Posterior vena cava (tissue), 2 donors: Measurements from ENCODE around the gene TC2N. TPM values are rescaled to one million over a fixed set of nuclear protein-coding genes. Genes with fewer than 3 reads are reported as not detected.
"Not testable (repeated sequence)": the region's sequence is repeated elsewhere in the genome, so short reads cannot be mapped to it uniquely, and the experiment has no call there.

ENCODE experiments used
- DNase-seq: peaks from one replicate; pipeline ENCODE4 v3.0.0-alpha.2; 2020; ENCODE audit warnings: low spot score
- intact Hi-C, 2 donors: fragments of 100-400 bp; cut with DNase I; formaldehyde crosslinking; loops; one replicate each; pipeline versions ENCODE4 v1.14.1 to v1.14.2; 2022 to 2023
- total RNA-seq, 2 donors: library from RNA; stranded (reverse); fragmentation: NEBNext Ultra II Directional; extraction: Animal tissue kit (Norgen Biotek cat#: 25700); gene quantifications; one replicate each; pipeline ENCODE4 v1.2.1, GENCODE V29; 2021
- donor health status: DM: yes; HTN: yes; CAD: no.
- donor health status: DM: yes; HTN: yes; CAD: no.

Gene TC2N
- total RNA-seq, 2 donors from 2014 or later = 12.7 to 28.3 TPM

- intact Hi-C loops = no loop called here
Measured at GRCh38 chr14:91872517-91873470, 5.5 kb upstream of the TC2N start.

GRCh38 chr14:91872011-91872501 is 4.7 kb upstream of the TC2N start:
- intact Hi-C loops = no loop called here
- no peak for DNase-seq

More at GRCh38 chr14:91872517-91873470, 5.5 kb upstream of the TC2N start:
- peak; percentile 91 for DNase-seq

- intact Hi-C loops, DNase-seq: not testable (repeated sequence)
Measured at GRCh38 chr14:91871401-91871800, 4.1 kb upstream of the TC2N start.

DNA sequence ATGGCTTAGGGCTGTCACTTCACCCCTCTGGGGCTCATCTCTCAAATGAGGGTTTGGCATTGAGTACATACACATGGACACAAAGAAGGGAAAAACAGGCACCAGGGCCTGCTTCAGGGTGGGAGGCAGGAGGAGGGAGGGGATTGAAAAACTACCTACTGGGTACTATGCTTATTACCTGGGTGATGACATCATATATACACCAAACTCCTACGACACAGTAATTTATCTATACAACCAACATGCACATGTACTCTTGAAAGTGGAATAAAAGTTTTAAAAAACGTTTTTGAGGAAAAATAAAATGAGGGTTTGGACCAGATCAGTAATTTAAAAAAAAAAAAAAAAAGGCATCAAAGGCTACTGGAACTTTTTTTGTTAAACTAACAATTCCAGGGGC is 3.6 kb upstream of the TC2N start:
- intact Hi-C loops = no loop called here
- DNase-seq = no peak

DNA sequence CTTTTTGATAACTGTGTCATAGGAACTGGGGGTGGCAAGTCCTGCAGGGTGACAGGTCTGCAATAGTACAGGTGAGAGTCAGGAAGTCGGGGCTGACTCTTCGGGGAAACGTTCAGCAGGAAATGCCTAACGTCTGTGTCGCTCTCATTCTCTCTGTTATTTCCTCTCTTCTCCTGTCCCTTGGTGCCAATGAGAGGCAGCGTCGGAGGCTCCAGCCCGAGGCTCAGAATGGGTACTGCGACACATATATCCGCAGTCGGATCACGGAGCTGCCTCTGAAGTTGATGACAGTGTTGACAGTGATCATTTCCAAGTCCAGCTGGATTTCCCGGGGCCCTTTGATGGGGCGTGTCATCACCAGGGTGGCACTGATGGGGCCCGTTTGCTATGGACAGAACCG is 2.7 kb upstream of the TC2N start:
- DNase-seq = no peak
- intact Hi-C loops = no loop called here

GRCh38 chr14:91869556-91869955 is 2.2 kb upstream of the TC2N start:
- DNase-seq = no peak
- intact Hi-C loops = no loop called here

DNA sequence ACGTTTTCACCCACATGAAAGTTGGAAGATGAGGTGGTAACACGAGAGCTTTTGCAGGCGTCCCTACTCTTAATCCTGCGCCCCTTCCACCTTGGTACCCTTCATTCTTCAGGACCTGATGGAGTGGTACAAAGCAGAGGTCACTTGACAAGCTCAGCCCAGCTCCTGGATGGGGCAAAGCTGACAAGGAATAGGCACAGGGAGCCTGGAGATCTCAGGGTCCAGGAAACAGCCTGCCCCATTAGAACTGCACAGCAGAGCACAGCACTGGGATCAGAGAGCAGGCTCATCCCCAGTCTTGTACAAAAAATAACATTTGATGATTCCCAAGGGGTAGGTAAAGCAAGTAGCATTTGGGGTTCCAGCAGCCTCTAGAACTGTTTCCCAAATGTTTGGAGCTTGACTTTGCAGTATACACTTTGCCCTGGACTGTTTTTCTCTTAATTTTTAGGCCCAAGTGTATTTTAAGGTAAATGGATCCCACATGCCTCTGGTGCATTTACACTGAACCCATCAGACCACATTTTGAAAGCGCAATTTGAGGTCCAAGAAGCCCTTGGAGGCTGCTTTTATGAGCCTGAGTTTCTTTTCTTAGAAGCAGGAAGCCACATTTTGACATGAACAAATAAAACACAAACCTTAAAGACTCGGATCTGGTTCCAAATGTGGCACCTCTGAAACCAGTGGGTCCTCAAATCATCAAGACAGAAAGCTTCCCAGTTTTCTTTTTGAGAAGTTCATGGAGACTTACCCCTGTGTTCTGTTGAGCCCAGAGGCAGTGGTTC is 633 bp downstream of the TC2N start:
- DNase-seq = no peak
- intact Hi-C loops = no loop called here

GRCh38 chr14:91866061-91866460 is 1.3 kb downstream of the TC2N start:
- DNase-seq = no peak
- intact Hi-C loops = no loop called here

GRCh38 chr14:91862417-91862816 is 4.9 kb downstream of the TC2N start:
- intact Hi-C loops = no loop called here
- no peak for DNase-seq

DNA sequence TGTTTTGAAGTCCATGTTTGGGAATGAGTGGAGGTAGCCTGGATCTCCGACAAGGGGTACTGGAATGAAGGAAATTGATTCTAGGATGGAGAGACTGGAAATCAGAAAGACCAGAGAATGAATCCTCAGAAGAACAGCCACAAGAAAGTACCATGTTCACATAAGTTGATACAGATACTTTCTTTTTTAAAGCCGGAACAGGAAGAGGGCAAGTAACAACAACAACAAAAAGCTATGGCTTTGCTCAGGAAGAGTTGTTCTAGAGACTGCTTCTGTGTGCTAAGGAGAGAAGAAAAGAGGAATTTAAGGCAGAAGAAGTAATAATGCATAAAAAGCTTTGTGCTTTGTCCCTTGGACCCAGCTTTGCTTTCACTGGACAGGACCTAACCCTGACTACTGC is 6.2 kb downstream of the TC2N start:
- intact Hi-C loops = no loop called here
- DNase-seq = no peak

GRCh38 chr14:91860238-91860637 is 7.1 kb downstream of the TC2N start:
- intact Hi-C loops = no loop called here
- no peak for DNase-seq

DNA sequence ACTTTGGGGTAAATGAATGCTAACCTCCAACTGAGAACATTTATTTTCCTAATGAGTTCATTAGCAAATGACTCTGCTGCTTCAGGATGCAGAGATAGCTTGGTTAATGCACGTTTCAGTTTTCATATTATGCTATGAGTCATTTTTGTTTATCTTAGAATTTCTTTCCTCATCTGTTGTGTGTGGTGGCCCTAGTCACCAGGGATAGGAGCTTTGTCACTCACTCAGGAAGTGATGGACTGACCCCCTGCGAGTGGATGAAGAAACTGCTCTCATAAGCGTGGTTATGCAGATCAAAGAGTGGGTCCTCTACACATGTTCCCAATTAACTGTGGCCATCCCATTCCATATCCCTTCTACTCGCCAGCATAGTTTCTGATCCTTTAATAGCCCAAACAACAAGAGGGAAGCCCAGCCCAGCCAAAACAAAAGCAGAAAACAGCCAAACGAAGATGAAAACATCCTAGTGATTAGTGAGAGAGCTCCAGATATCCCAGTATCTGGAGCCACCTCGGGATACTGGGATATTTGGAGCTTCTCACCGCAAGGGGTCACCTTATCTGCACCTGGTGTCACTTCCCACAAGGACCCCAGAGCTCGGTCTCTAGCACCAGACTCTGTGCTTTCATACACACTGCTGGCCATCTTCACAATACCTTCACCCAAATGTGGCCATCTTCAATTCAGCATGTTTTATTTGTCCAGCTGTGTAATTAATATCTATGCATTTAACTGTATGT is 8.6 kb downstream of the TC2N start:
- intact Hi-C loops = no loop called here
- no peak for DNase-seq

DNA sequence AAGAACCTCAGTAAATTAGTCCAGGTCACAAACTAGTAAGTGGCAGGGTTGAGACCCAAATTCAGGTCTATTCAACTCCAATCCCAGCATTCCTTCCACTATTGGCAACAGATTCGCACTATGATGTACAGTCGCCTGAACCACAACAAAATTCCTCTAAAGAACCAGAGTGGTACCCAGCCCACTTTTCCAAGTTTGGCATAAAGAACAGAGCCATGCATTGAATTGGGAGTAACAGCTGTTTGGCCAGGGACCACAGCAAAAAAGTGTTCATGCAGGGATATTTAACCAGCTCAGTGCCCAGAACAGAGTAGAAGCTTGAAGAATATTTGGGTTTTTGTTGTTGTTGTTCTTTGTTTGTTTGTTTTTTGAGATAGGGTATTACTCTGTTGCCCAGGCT is 9.7 kb downstream of the TC2N start:
- DNase-seq = no peak
- intact Hi-C loops = no loop called here

GRCh38 chr14:91854327-91854934 is 12.9 kb downstream of the TC2N start:
- intact Hi-C loops = no loop called here
- no peak for DNase-seq

- intact Hi-C loops = no loop called here
- no peak for DNase-seq
Measured at GRCh38 chr14:91851563-91851962, 15.8 kb downstream of the TC2N start.

DNA sequence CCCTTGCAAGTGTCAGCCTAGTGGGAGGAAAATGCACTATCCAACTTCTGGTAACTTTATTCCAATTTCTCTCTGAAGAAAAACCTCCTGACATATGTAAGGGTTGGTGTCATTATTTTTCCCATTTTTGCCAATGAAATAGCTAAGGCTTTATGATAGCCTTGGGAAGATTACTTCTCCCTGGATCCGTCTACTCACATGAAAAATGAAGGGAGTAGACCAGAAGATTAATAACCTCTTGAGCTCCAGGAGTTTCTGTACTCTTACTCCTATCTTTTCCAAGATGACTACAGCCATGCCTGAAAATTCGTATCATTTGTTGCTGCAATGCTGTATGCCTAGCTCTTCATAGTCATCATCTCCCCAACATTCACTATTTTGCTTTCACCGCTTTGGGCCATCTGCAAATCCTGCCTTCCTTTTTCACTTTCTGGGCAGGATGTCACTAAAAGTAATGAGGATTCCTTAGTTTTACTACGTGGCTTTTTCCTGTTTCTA is 18.8 kb downstream of the TC2N start:
- no peak for DNase-seq
- intact Hi-C loops = no loop called here

GRCh38 chr14:91847693-91848092 is 19.6 kb downstream of the TC2N start:
- intact Hi-C loops = no loop called here
- no peak for DNase-seq

GRCh38 chr14:91845652-91846051 is 21.7 kb downstream of the TC2N start:
- no peak for DNase-seq
- intact Hi-C loops = no loop called here

DNA sequence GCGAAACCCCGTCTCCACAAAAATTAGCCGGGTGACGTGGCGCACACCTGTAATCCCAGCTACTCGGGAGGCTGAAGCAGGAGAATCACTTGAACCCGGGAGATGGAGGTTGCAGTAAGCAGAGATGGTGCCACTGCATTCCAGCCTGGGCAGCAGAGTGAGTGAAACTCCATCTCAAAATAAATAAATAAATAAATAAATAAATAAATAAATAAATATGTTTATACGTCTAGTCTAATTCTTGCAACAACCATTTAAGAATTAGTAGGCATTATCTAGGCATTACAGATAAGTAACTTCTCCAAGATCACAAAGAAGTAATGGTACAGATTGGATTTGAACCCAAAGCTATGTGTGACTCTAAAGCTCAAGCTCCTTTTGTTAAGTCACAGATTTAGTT is 22.3 kb downstream of the TC2N start:
- DNase-seq, intact Hi-C loops: not testable (repeated sequence)
